Keratinocyte (primary cell): ENCODE data around the gene LIX1. TPM values are rescaled to one million over a fixed set of nuclear protein-coding genes. Genes with fewer than 3 reads are reported as not detected.

Source experiments
- DNase-seq: peaks from one replicate; pipeline ENCODE4 v3.0.0-alpha.2; 2011; ENCODE audit warnings: low read depth, missing footprints, low spot score
- FAIRE-seq: peaks from 2 replicates; lab custom pipeline; 2011; peaks lifted over from hg19 to GRCh38; lab: Jason Lieb, UNC
- H2AFZ ChIP-seq: 2 replicates; pipeline ENCODE4 v1.6.0; 2012; ENCODE audit warnings: low read length, control low read depth, inconsistent platforms; ENCODE audit not compliant: control insufficient read depth
- H3K27ac ChIP-seq: 2 replicates; pipeline ENCODE4 v1.5.1; 2011; ENCODE audit warnings: low read length; ENCODE audit not compliant: control insufficient read depth, insufficient read depth
- H3K27me3 ChIP-seq: 3 replicates; pipeline ENCODE4 v1.6.0; 2011; ENCODE audit warnings: low read length; ENCODE audit not compliant: control insufficient read depth, insufficient read depth; ENCODE audit errors: extremely low read depth
- H3K36me3 ChIP-seq, 2 experiments: 2 replicates in 1 of 2; 3 replicates in 1 of 2; pipeline ENCODE4 v1.5.1; 2011; ENCODE audit warnings: low read length in 2 of 2, mild to moderate bottlenecking in 1 of 2; ENCODE audit not compliant: control insufficient read depth in 2 of 2, insufficient read depth in 2 of 2; ENCODE audit errors: extremely low read depth in 1 of 2
- H3K4me1 ChIP-seq: 3 replicates; pipeline ENCODE4 v1.5.1; 2011; ENCODE audit warnings: low read length; ENCODE audit not compliant: control insufficient read depth, insufficient read depth; ENCODE audit errors: extremely low read depth
- H3K4me2 ChIP-seq: 3 replicates; pipeline ENCODE4 v1.6.0; 2011; ENCODE audit warnings: low read depth, low read length; ENCODE audit not compliant: control insufficient read depth, insufficient read depth; ENCODE audit errors: extremely low read depth
- H3K4me3 ChIP-seq, 3 experiments: fragments of 200-600 bp in 1 of 3; sonication (generic) in 1 of 3; 2 replicates in 2 of 3; 3 replicates in 1 of 3; pipeline ENCODE4 v1.5.1; 2011 to 2016; ENCODE audit warnings: low read length in 3 of 3, mild to moderate bottlenecking in 3 of 3, control low read depth in 2 of 3, inconsistent platforms in 1 of 3, low read depth in 1 of 3, mixed read lengths in 1 of 3, mixed run types in 1 of 3, moderate library complexity in 1 of 3; ENCODE audit not compliant: control insufficient read depth in 2 of 3, insufficient read depth in 2 of 3; ENCODE audit errors: extremely low read depth in 1 of 3
- H3K79me2 ChIP-seq: 2 replicates; pipeline ENCODE4 v1.6.0; 2012; ENCODE audit warnings: low read length; ENCODE audit not compliant: control insufficient read depth, insufficient read depth
- H3K9ac ChIP-seq: 3 replicates; pipeline ENCODE4 v1.6.0; 2011; ENCODE audit warnings: low read length; ENCODE audit not compliant: control insufficient read depth, insufficient read depth; ENCODE audit errors: extremely low read depth
- H3K9me1 ChIP-seq: 3 replicates; pipeline ENCODE4 v1.6.0; 2011; ENCODE audit warnings: low read length; ENCODE audit not compliant: control insufficient read depth, insufficient read depth; ENCODE audit errors: extremely low read depth
- H3K9me3 ChIP-seq: 2 replicates; pipeline ENCODE4 v1.5.1; 2012; ENCODE audit warnings: low read depth, low read length; ENCODE audit not compliant: control insufficient read depth
- H4K20me1 ChIP-seq: 3 replicates; pipeline ENCODE4 v1.6.0; 2011; ENCODE audit warnings: low read length; ENCODE audit not compliant: control insufficient read depth, insufficient read depth; ENCODE audit errors: extremely low read depth
- EZH2 ChIP-seq: IDR thresholded peaks from one replicate; pipeline ENCODE4 v1.6.1; 2012; ENCODE audit warnings: inconsistent platforms, mild to moderate bottlenecking, low read length, moderate library complexity
- dilution Hi-C: fragments of 300-500 bp; cut with MboI; formaldehyde crosslinking; loops from one replicate; pipeline ENCODE4 v1.7.0; 2020; ENCODE audit warnings: low sequenced_read_pairs; ENCODE audit not compliant: extremely low pct_ligation_motif_present
- polyA plus RNA-seq, 5 experiments: library from polyadenylated mRNA; depleted of rRNA in 3 of 5; stranded (reverse) in 3 of 5; stranded (forward) in 1 of 5; unstranded in 1 of 5; fragments of >200 nt; gene quantifications; 1 replicate in 1 of 5; 2 replicates in 3 of 5; 3 replicates in 1 of 5; pipeline versions ENCODE4 v1.2.1 to v1.2.3, GENCODE V29; 2011 to 2012; ENCODE audit warnings: missing spikeins in 2 of 5, low read depth in 1 of 5, low replicate concordance in 1 of 5
- TF ChIP-seq, protein P1 (sequence below), 3 experiments: IDR thresholded peaks in 1 of 3; conservative IDR thresholded peaks in 1 of 3; optimal IDR thresholded peaks in 1 of 3; 2 replicates in 2 of 3; 3 replicates in 1 of 3; pipeline versions ENCODE3 to v1.5.1; 2011; ENCODE audit warnings: low read length in 3 of 3, mild to moderate bottlenecking in 3 of 3, moderate library complexity in 2 of 3, control low read depth in 1 of 3, inconsistent platforms in 1 of 3; ENCODE audit not compliant: insufficient read depth in 2 of 3; ENCODE audit errors: extremely low read depth in 1 of 3

LIX1 gene
- polyA plus RNA-seq, 1 donor (not counting 4 experiments of a cell fraction or from before 2014, with no cell fraction given): not detected

DNA sequence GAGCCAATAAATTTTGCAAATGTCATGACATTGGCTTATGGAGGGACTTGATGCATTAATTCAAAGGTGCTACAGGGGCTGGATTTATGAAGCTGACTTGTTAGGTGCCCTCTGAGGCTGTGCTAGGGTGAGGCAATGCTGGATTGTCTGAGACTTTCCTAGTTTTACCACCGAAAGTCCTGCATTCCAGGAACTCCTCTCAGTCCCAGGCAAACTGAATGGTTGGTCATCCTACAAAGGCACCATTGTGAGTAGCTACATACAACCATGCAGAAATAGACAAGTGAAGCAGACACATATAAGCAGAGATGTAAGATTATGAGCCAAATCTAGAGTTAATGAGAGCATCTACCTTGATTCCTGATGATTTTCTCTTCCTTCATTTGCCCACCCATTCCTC is 95.3 kb downstream of the LIX1 start:
- H3K79me2 ChIP-seq: no peaks in the 10 kb centered on the region
- TF ChIP-seq, protein P1, sequence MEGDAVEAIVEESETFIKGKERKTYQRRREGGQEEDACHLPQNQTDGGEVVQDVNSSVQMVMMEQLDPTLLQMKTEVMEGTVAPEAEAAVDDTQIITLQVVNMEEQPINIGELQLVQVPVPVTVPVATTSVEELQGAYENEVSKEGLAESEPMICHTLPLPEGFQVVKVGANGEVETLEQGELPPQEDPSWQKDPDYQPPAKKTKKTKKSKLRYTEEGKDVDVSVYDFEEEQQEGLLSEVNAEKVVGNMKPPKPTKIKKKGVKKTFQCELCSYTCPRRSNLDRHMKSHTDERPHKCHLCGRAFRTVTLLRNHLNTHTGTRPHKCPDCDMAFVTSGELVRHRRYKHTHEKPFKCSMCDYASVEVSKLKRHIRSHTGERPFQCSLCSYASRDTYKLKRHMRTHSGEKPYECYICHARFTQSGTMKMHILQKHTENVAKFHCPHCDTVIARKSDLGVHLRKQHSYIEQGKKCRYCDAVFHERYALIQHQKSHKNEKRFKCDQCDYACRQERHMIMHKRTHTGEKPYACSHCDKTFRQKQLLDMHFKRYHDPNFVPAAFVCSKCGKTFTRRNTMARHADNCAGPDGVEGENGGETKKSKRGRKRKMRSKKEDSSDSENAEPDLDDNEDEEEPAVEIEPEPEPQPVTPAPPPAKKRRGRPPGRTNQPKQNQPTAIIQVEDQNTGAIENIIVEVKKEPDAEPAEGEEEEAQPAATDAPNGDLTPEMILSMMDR (optimal IDR thresholded peaks at IDR 0.05 in 1 of 3, IDR thresholded peaks at IDR 0.05 in 1 of 3, conservative IDR thresholded peaks at IDR 0.05 in 1 of 3; ENCODE audit: extremely low read depth in 1 of 3, insufficient read depth in 2 of 3, low read length in 3 of 3): no peak
- TF ChIP-seq EZH2: no peak
- dilution Hi-C loops: loop anchor here (25.0 kb wide), 1 partner anchor 115 kb away; no protein-coding TSS in a partner anchor
- H3K9ac ChIP-seq: no peak overlapping the region
- H2AFZ ChIP-seq: no peak overlapping the region
- H3K4me2 ChIP-seq: no peak overlapping the region
- no peaks in the 10 kb centered on the region for H3K36me3 ChIP-seq
- H3K9me3 ChIP-seq: no peaks in the 10 kb centered on the region
- no peaks in the 10 kb centered on the region for H3K9me1 ChIP-seq
- peaks cover 10% of the 10 kb centered on the region for H3K27me3 ChIP-seq
- no peak for FAIRE-seq
- H3K4me3 ChIP-seq: no peak overlapping the region
- H4K20me1 ChIP-seq: no peaks in the 10 kb centered on the region
- H3K27ac ChIP-seq: no peak overlapping the region
- no peak for DNase-seq
- no peaks in the 10 kb centered on the region for H3K4me1 ChIP-seq

DNA sequence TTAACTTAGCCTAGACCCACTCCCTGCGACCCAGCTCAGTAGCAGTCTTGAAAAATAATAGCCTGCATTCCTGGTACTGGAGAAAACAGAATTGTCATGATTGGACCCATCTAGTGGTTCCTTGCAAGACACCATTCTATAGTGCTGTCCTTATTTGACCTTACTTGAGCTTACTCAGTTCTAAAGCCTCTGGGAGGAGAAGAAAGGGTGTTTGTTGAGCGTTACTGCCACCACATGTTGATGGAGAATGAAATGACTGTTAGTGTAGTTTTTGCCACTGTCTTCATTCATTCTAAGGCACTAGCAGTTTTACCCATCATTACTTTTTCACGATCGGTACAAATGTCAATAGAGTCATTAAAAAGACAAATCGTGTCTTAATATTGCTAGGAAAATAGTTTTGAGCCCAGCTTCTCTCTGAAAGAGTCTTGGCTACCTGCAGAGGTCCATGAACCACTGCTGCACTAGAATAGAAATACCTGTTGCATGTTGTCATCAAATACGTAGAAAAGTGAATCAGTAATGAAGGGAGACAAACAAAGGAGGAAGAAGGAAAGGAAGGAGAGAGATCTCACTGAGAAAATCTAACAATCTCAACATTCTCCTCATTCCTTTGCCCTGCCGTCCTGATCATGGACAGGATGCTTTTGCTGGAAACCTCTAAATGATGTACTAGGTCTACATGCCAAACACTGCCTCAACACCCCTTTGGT is 96.0 kb downstream of the LIX1 start:
- no peak for TF ChIP-seq EZH2
- TF ChIP-seq, protein P1 (optimal IDR thresholded peaks at IDR 0.05 in 1 of 3, IDR thresholded peaks at IDR 0.05 in 1 of 3, conservative IDR thresholded peaks at IDR 0.05 in 1 of 3; ENCODE audit: extremely low read depth in 1 of 3, insufficient read depth in 2 of 3, low read length in 3 of 3): no peak

More for the DNA sequence above, 96.0 kb downstream of the LIX1 start:
- no peak overlapping the region for H3K4me2 ChIP-seq
- H3K4me3 ChIP-seq: no peak overlapping the region
- dilution Hi-C loops: loop anchor here (25.0 kb wide), 1 partner anchor 116 kb away; no protein-coding TSS in a partner anchor
- no peak overlapping the region for H2AFZ ChIP-seq
- no peaks in the 10 kb centered on the region for H3K9me3 ChIP-seq
- no peak overlapping the region for H3K9ac ChIP-seq
- no peaks in the 10 kb centered on the region for H4K20me1 ChIP-seq
- H3K9me1 ChIP-seq: no peaks in the 10 kb centered on the region
- H3K27ac ChIP-seq: no peak overlapping the region
- no peaks in the 10 kb centered on the region for H3K36me3 ChIP-seq
- H3K27me3 ChIP-seq: peaks cover 10% of the 10 kb centered on the region
- no peaks in the 10 kb centered on the region for H3K79me2 ChIP-seq
- FAIRE-seq (no peak), DNase-seq (no peak)
- no peaks in the 10 kb centered on the region for H3K4me1 ChIP-seq
